Neuron (in vitro differentiated cells): Measurements from ENCODE around the gene USP20.
"Not testable (repeated sequence)": the region's sequence is repeated elsewhere in the genome, so short reads cannot be mapped to it uniquely, and the experiment has no call there.

ENCODE experiments used
- H2AFZ ChIP-seq: one replicate; pipeline ENCODE4 v1.6.1; 2013; ENCODE audit warnings: low read depth, mild to moderate bottlenecking, inconsistent platforms, low read length, moderate library complexity
- H3K27me3 ChIP-seq: one replicate; pipeline ENCODE4 v1.6.1; 2013; ENCODE audit warnings: low read length; ENCODE audit not compliant: insufficient read depth
- H3K36me3 ChIP-seq: one replicate; pipeline ENCODE4 v1.6.1; 2013; ENCODE audit warnings: low read length; ENCODE audit not compliant: insufficient read depth
- H3K4me1 ChIP-seq: one replicate; pipeline ENCODE4 v1.6.1; 2013; ENCODE audit warnings: low read length; ENCODE audit not compliant: insufficient read depth
- H3K4me3 ChIP-seq: 2 replicates; pipeline ENCODE4 v1.5.1; 2013; ENCODE audit warnings: mild to moderate bottlenecking, low read length, moderate library complexity
- H3K9me3 ChIP-seq: one replicate; pipeline ENCODE4 v1.6.1; 2013; ENCODE audit warnings: low read length

The USP20 gene

GRCh38 chr9:129835128-129835859, at the start of gene USP20, which contains the start of gene C9orf78:
USP20 (plus strand) TSS chr9:129835458; CDS start chr9:129852556, 17,098 bp downstream.
C9orf78 (minus strand) TSS chr9:129835275; CDS start chr9:129835221, 54 bp downstream.
- no peaks in the 10 kb centered on the region for H3K9me3 ChIP-seq
- no peaks in the 10 kb centered on the region for H3K27me3 ChIP-seq
- peaks cover 14% of the 10 kb centered on the region for H3K4me1 ChIP-seq
- H2AFZ ChIP-seq = peak within 1 kb of the TSS; percentile 100
- H3K36me3 ChIP-seq = peaks cover 23% of the 10 kb centered on the region
- peak within 1 kb of the TSS; percentile 92 for H3K4me3 ChIP-seq

DNA sequence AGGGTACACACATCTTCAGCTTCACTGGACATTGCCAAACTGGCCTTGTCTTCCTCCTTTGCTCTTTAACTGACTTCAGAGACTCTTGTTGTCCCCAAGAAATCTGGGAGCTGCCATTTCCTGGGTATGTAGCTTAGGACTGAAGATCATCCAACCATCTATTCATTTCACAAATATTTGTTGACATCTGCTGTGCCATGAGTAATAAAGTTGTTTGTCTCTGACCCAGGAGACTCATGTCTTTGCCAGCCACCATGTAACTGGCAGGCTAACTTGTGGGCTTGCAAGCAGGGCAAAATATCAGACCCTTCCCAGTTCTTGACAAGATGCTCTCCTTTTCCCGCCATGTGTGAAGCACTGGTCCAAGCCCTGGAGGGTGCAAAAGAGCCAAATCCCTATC, 49.4 kb upstream of the USP20 start:
- no peaks in the 10 kb centered on the region for H3K27me3 ChIP-seq
- no peaks in the 10 kb centered on the region for H3K36me3 ChIP-seq
- no peaks in the 10 kb centered on the region for H3K4me1 ChIP-seq
- no peak overlapping the region for H3K4me3 ChIP-seq
- H3K9me3 ChIP-seq = no peaks in the 10 kb centered on the region
- no peak overlapping the region for H2AFZ ChIP-seq

GRCh38 chr9:129786481-129786880, 48.8 kb upstream of the USP20 start:
- Histone ChIP-seq H3K27me3 (no peaks in the 10 kb centered on the region), H3K9me3 (no peaks in the 10 kb centered on the region), H3K4me1 (no peaks in the 10 kb centered on the region), H3K4me3 (no peak overlapping the region), H3K36me3 (no peaks in the 10 kb centered on the region), H2AFZ (no peak overlapping the region)

- Histone ChIP-seq H3K4me1 (no peaks in the 10 kb centered on the region), H3K9me3 (no peaks in the 10 kb centered on the region), H3K36me3 (no peaks in the 10 kb centered on the region), H2AFZ (no peak overlapping the region), H3K4me3 (no peak overlapping the region), H3K27me3 (peaks cover 15% of the 10 kb centered on the region)
Observed at GRCh38 chr9:129794549-129794948, 40.7 kb upstream of the USP20 start.

GRCh38 chr9:129796029-129796428, 39.2 kb upstream of the USP20 start:
- H2AFZ ChIP-seq, H3K9me3 ChIP-seq, H3K36me3 ChIP-seq, H3K4me3 ChIP-seq, H3K4me1 ChIP-seq: not testable (repeated sequence)
- peaks cover 15% of the 10 kb centered on the region for H3K27me3 ChIP-seq

- H3K27me3 ChIP-seq = peaks cover 15% of the 10 kb centered on the region
- H2AFZ ChIP-seq = no peak overlapping the region
- H3K4me1 ChIP-seq = peaks cover 5% of the 10 kb centered on the region
- H3K9me3 ChIP-seq = no peaks in the 10 kb centered on the region
- no peak overlapping the region for H3K4me3 ChIP-seq
- H3K36me3 ChIP-seq = no peaks in the 10 kb centered on the region
Observed at GRCh38 chr9:129798973-129799372, 36.3 kb upstream of the USP20 start.

- H3K36me3 ChIP-seq = no peaks in the 10 kb centered on the region
- H2AFZ ChIP-seq = no peak overlapping the region
- H3K4me3 ChIP-seq = no peak overlapping the region
- H3K4me1 ChIP-seq = peaks cover 9% of the 10 kb centered on the region
- no peaks in the 10 kb centered on the region for H3K27me3 ChIP-seq
- no peaks in the 10 kb centered on the region for H3K9me3 ChIP-seq
Observed at GRCh38 chr9:129801504-129801903, 33.8 kb upstream of the USP20 start.

- peak within 1 kb of the TSS; percentile 92 for H3K4me3 ChIP-seq
- H3K4me1 ChIP-seq = peaks cover 9% of the 10 kb centered on the region
- peaks cover 5% of the 10 kb centered on the region for H3K36me3 ChIP-seq
- peak within 1 kb of the TSS; percentile 87 for H2AFZ ChIP-seq
- no peaks in the 10 kb centered on the region for H3K27me3 ChIP-seq
- H3K9me3 ChIP-seq = no peaks in the 10 kb centered on the region
Observed at GRCh38 chr9:129802833-129803675, 32.2 kb upstream of the USP20 start, which contains the start of gene TOR1B. TOR1B (plus strand) TSS chr9:129803184; CDS start chr9:129803213, 29 bp downstream.

DNA sequence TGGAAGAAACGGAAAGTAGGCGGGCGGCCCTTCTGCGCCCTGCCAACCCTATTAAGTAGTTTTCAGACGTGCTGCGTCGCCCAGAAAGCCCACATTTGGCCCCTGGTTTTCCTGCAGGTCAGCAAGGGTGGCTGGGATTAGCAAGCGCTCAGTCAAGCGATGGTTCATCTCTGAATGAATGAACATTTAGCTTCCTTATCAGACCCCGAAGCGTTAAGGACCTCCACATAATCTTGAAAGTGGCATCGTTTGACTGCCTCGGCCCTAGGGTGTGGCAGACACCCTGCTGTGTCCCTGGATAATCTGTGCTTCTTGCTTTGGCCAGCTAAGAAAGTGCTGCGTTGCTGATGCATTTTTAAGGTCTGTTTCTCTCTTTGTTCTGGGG, 31.6 kb upstream of the USP20 start:
- peak overlapping the region; percentile 92 for H3K4me3 ChIP-seq
- no peaks in the 10 kb centered on the region for H3K27me3 ChIP-seq
- peaks cover 9% of the 10 kb centered on the region for H3K4me1 ChIP-seq
- peaks cover 5% of the 10 kb centered on the region for H3K36me3 ChIP-seq
- H3K9me3 ChIP-seq = no peaks in the 10 kb centered on the region
- H2AFZ ChIP-seq = peak overlapping the region; percentile 87

- Histone ChIP-seq H2AFZ (no peak overlapping the region), H3K4me1 (peaks cover 9% of the 10 kb centered on the region), H3K27me3 (no peaks in the 10 kb centered on the region), H3K4me3 (no peak overlapping the region), H3K36me3 (peaks cover 22% of the 10 kb centered on the region), H3K9me3 (no peaks in the 10 kb centered on the region)
Observed at GRCh38 chr9:129806061-129806460, 29.2 kb upstream of the USP20 start.

GRCh38 chr9:129809346-129809745, 25.9 kb upstream of the USP20 start:
- Histone ChIP-seq H3K9me3 (no peaks in the 10 kb centered on the region), H2AFZ (no peak overlapping the region), H3K4me1 (peaks cover under 1% of the 10 kb centered on the region), H3K27me3 (no peaks in the 10 kb centered on the region), H3K36me3 (peaks cover 40% of the 10 kb centered on the region), H3K4me3 (no peak overlapping the region)

DNA sequence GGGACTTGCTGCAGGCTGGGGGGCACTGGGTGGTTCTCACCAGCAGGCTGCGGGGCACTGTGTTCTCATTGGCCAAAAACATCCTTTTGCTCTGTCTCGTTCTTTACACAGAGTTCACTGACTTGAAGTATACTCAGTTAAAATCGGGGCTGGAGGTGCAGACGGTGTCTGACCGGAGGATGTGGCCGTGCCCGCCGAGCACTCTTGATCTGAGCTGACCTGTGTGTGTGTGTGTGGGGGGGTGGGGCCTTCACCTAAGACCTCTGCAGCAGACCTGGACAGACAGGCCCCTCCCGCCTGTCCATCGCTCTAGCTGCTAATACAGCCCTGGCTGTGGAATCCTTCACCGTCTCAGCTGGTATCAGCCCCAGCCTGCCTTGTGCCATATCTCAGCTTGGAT, 25.1 kb upstream of the USP20 start:
- Histone ChIP-seq H3K4me1 (no peaks in the 10 kb centered on the region), H3K27me3 (no peaks in the 10 kb centered on the region), H3K4me3 (no peak overlapping the region), H2AFZ (no peak overlapping the region), H3K36me3 (peaks cover 42% of the 10 kb centered on the region), H3K9me3 (no peaks in the 10 kb centered on the region)

DNA sequence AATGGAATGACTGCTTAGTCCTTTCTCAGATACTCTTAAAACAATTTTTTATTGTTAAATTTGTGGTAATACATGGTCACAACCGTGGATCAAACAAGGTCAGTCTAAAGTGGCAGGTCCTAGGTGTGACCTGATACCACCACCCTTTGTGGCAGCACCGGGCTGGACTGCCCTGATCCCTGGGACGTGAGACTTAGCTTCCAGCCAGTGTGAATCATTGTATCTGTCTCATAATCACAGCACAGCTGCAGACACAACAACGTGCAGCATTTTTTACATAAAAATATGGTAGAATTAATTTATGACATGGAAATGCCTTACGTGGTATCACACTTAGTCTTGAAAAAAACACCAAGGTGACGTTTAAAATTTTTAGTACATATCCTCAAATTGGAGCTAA, 24.5 kb upstream of the USP20 start:
- Histone ChIP-seq H3K27me3 (no peaks in the 10 kb centered on the region), H3K36me3 (peaks cover 49% of the 10 kb centered on the region), H3K4me1 (no peaks in the 10 kb centered on the region), H2AFZ (no peak overlapping the region), H3K4me3 (no peak overlapping the region), H3K9me3 (no peaks in the 10 kb centered on the region)
